GM15510 (cell line): ENCODE data around the gene FAM78B.

Source experiments
- POLR2A ChIP-seq: IDR thresholded peaks from 3 replicates; pipeline ENCODE4 v1.6.1; 2011; ENCODE audit warnings: borderline replicate concordance; ENCODE audit not compliant: insufficient read length; ENCODE audit errors: extremely low read depth

Gene FAM78B

DNA sequence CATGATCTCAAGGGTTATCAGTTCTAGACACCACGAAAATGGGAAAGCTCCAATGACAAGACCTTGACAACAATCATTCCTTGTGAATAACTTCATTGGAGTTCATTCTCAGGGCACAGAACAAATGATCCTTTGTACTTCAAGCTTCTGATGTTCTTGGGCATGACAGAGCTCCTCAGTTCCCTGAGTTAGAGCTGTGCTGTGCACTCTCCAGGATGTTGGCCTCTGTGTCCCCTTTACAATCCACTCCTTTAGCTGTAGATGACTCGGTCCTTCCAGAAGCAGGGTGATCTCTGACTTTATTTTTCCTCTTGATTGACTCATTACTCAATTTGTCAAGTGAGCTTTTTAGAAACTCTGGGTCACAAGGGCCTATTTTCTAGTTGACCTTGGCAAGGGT lies 3.9 kb upstream of the FAM78B start:
- TF ChIP-seq POLR2A: no peak

- TF ChIP-seq POLR2A: no peak
Measured at GRCh38 chr1:166170075-166170474, 3.3 kb upstream of the FAM78B start.

DNA sequence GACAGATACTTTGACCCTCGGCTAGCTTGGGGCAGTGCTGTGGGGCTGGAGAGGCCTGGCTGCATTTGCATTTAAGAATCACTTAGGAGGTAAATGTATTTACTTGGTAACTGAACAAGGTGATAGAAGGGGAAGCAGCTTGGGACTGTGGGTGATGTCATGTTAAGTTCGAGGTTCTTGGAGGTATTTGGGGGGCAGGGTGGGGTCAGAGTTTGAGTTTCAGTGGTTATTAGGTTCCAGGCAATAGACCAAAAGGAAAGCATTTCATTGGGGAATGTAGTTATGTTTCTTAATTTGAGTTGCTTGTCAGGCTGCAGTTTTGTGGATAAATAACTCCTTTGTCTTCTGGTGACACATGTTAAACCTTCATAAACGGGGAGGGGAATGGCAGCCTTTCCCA lies 2.4 kb upstream of the FAM78B start:
- no peak for TF ChIP-seq POLR2A

DNA sequence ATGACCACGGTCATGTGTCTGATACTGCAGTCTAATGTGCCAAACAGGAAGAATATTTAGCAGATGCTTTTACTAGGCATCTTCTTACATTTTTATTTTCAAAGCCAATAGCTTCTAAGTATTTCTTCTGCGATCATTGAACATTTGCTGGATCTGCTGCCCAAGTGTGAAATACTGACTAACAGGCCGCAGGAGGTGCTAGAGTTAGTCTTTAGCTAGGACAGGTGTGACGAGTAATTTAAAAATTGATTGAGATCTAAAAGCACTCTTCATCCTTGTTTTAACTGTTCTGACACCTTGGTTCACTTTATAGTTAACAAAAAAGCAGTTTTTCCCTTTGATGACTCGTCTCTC lies 748 bp upstream of the FAM78B start:
- TF ChIP-seq POLR2A: no peak

- TF ChIP-seq POLR2A: no peak
Measured at GRCh38 chr1:166166329-166166697, 488 bp downstream of the FAM78B start.

DNA sequence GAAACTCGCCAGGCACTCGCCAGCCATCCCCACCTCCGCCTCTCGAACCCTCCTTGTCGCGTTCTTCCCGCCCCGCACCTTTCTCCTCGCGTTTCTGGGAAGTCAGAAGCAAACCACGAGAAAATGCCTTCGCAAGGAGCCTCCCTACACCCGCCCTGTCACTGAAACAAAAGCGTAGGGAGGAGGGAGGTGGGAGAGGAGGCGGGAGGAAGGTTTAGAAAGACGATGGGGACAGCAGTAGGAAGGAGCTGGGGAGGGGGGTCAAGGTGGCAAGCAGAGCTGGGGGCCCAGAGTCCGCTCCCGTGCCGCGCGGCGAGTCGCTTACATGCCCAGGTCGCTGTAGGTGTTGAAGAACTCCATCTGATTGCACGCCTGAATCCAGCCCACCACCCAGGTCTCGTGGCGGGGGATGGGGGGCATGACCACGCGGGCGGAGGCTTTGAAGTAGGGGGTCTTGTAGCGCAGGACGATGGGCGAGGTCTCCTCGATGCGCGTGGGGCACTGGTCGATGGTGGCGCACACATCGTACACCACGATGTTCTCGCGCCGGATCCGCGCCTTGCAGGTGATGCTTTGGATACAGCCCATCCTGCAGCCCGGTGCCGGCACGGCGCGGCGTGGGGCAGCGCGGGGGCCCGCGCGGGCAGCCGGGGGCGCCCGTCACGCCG lies 1.0 kb downstream of the FAM78B start:
- no peak for TF ChIP-seq POLR2A

DNA sequence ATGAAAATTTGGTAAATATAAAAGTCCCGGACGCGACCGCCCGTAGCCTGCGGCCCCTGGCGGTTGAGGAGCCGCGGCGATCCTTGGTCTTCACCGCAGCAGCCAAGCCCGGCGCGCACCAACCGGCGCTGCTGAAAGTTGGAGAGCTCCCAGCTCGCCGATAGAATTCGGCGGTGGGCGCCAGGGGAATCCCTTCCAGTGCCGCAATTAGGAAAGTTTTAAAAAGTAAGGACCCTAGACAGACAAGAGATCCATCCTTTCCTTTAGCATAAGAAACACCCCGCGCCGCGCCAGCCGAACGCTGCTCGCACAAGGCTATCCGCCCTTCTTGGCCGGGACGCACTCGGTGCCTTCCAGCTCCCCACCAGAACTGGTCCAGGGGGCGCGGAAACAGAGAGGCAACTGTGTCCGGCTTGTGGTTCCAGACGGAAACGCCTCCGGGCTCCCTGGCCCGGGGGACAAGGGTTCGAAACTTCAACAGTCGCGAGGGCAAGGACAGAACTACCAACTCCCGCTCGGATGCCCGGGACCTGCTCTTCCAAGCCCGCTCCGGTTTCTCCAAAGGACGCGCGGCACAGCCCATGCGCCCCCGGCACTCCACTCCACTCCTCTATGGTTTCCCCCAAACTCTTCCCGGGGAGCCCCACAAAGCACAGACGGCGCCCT lies 1.7 kb downstream of the FAM78B start:
- TF ChIP-seq POLR2A: no peak

DNA sequence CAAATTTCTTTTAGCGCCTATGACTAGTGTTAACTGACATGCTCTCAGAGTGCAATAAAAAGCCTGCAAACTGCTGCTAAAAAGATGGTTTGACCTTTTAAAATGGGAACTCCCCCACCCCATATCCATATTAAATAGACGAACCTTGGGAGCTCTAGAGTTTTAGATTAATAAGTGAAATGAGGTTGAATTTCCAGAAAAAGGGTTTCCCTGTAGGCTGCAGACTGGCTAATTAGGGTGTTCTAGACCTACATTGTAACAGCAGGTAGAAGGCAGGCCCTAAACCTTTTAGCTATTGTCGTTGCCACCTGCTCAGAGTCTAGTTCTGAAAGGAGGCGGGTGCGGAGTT lies 2.2 kb downstream of the FAM78B start:
- no peak for TF ChIP-seq POLR2A

DNA sequence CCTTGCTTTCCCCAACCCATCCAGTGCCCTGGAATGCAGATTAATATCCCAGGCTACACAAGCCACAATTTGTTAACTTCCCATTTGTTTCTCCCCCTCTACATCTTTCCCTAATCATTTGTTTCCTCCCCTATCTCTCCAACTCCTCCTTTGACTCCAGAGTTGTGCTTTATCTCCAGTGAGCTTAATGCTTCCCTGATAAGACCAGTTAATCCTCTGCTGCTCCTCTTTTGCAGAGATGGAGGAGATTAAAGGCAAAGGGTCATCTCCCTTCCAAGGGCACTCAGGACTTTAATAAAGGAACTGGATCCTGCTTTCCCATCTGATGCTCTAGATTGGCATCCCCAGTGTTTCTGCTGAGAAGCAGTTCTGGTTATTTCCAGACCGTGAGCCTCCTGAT lies 7.1 kb downstream of the FAM78B start:
- no peak for TF ChIP-seq POLR2A

- no peak for TF ChIP-seq POLR2A
Measured at GRCh38 chr1:166156674-166157073, 10.1 kb downstream of the FAM78B start.

DNA sequence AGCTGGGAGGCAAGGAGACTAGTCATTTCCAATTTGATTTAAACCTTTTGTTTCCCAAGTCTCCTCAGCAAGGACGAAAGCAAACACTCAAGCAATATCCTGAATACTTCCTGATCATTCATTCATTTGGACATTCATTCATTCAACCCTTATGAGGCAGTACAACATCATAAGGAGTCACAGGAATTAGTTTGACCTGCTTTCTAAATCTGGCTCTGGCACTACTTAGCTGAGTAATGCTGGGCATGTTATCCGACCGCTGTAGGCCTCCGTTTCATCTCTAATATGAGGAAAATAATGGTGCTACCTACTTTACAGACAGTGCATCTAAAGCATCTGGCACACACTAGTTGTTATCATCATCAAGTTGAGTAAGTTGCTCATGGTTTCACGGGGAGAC lies 11.7 kb downstream of the FAM78B start:
- no peak for TF ChIP-seq POLR2A

DNA sequence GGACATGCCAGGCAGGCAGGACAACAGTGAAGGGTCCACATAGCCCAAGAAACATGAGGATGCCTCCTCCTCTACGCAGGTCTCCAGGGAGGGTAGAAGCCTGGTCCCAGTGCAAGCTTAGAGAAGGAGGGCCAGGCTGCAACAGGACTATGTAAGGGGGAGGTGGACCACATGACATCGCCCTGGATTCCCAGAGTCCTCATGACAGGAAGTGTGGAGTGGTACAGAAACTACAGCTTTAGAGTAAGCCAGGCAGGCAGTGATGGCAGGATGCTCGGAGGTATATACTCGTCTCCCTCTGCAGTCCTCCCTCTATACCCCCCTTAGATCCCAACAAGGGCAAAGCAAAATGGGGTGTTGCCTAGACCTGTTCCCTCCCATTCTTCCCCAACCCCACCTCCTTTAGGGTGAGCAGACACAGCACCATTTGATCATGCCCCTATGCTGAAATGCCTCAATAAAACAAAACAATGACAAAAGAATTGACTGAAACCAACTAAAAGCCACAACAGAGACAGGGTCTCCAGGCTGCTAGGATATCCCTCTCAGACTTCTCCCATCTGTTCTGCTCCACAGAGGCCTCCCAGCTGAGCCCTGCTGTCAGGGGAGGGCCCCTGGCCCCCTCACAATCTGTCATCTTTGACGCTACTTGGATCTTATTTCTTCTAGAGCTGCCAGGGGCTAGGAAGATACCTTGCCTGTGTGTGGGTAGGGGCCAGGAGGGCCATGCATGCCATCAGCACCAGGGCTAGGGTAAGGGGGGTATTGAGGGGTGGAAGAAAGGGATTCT lies 13.1 kb downstream of the FAM78B start:
- no peak for TF ChIP-seq POLR2A

DNA sequence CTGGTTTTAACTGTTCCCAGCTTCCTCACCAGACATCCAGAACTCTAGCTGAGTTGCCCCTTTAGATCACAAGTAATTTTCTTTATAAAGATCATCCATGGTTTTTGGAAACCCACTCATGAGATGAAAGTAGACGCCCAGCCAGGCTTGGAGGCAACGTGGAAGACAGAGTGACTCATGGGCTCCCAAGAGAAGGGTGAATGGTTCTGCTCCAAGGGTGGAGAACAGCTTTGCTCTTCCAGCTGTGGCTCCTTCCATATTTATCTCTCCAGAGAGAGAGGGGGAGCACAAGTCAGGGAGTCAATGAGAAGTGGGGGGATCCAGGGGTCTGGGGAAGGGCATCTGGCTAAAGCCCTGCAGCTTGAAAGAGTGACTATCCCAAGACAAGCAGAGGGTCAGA lies 13.8 kb downstream of the FAM78B start:
- no peak for TF ChIP-seq POLR2A

DNA sequence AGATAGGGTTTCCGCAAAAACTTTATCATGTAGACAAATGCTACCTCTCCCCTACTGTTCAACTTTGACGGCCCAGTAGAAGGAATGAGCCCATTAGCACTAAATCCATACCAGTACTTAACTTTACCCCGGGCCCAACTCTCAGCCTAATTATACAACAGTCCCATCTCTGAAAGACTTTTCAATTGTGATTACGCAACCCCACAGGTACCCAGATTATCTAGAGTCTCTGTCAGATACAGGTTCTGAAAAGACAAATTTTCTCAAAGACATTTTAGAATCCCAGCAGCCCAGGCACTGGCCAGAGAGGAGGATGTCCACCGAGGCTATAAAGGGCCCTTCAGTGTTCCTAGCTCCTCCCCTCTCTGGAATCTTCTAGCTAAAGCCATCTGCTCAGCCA lies 15.0 kb downstream of the FAM78B start:
- TF ChIP-seq POLR2A: no peak

- no peak for TF ChIP-seq POLR2A
Measured at GRCh38 chr1:166145499-166145898, 21.3 kb downstream of the FAM78B start.

DNA sequence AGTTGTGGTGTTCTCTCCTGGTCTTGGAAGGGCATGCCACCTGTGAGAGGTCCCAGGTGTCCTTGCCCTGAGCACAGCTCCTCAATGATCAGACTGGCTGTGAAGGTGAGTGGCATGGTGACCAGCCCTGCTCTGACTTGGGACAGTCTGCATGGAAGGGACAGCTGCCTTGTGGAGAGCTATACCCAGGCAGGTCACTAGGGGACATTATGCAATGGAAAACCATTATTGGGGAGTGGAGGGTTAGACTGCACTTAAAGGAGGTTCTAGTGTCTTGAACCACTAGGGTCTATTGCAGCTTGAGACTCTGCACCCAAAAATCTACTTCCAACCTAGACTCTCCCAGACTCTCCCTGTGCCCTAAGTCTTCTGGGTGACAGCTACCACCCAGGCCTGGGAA lies 24.8 kb downstream of the FAM78B start:
- TF ChIP-seq POLR2A: no peak
